Astrocyte of the hippocampus (primary cell): ENCODE measurements around the gene MPIG6B.
"Not testable (repeated sequence)": the region's sequence is repeated elsewhere in the genome, so short reads cannot be mapped to it uniquely, and the experiment has no call there.

ENCODE experiments used
- DNase-seq: peaks from one replicate; pipeline ENCODE4 v3.0.0; 2011; ENCODE audit warnings: low read depth, low spot score

MPIG6B gene

DNA sequence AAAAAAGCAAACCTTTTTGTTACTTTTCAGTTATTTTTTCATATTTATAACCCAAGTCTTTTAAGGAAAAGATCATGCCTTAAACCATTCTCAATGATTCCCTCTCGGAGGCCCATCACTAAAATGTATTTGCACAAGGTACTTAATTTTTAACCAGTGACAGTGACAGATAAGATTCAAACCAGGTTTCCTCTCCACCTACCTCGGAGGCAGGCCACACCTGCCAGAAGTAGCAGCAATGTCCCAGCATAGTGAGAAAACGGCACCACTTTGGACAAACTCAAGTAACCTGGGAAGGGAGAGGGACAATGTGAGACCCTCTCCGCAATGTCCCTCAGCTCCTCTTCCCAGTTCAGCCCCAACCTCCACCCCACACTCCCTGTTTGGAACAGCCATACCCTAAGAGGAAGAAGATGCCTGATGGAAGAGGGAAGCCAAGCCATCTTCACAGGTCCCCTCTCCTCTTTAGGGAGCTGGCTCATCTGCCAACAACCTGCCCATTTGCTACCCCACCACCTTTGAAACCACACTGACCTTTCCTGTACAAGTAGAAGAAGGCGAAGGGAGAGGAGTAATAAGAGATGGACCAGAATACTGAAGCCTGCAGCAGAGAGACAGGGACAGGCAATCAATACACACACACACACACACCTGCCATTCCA lies 22.3 kb upstream of the MPIG6B start:
- no peak for DNase-seq

- peak; percentile 41 for DNase-seq
These were observed 21.3 kb upstream of the MPIG6B start for GRCh38 chr6:31701666-31702404.

GRCh38 chr6:31702405-31702818 lies 20.8 kb upstream of the MPIG6B start:
- no peak for DNase-seq

DNA sequence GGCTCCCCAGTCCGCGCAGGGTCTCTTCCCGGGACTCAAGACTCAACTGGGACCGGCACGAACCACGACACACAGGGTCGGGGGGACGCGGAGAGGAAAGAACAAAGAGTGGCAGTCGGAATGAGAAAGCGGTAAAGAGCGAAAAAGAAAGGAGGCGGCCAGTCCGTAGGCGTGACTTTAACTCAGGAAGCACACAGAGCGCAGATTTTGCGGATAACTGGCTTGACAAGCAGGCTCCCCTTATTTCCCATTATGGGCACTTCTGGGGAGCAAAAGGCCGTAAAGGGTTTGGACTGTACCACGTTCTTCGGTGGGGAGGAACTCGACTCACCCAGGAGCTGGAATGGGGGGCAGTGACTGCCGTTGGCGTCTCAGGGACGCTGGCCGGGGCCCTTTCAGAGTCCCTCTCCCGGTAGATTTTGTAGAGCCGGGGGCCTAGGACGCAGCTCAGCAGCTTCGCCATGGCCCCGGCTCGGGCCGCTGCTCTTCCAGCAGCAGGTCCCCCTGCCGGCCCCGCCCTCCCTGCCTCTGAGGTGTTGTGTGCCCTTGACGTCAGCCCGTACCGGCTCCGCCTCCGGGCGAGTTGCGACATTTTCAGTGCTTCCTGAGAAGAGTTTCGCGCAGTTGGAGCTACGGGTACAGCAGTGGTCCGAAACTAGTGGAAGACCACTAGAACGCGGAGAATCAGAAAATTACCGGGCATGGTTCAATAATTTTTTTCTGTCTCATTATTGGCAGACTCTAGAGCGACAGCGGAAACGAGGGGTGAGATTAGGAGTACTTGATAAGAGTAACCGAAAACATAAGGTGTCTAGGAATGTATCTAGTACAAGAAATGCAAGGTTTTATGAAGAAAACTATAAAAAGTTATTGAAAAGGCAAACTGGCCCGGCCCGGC lies 20.1 kb upstream of the MPIG6B start, which contains the start of gene ABHD16A:
ABHD16A (minus strand) TSS at position 506 of the 898 bp plus-strand sequence; CDS start at position 463, 43 bp downstream.
- peak; percentile 99 for DNase-seq

DNA sequence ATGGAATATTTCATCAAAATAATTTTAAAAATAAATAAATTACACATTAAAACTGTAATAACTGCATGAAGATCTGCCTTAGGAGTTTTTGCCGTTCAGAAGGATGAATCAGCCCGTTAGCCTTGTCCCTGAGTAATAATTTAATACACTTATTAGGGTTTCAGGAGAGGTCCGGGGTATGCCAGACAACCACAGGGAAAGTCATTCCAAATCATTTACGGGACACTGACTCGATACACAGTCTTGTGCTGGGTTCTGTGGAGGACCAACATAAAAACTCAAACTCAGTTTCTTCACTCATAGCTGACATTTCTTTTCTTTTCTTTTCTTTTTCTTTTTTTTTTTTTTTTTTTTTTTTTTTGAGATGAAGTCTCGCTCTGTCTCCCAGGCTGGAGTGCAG lies 17.2 kb upstream of the MPIG6B start:
- no peak for DNase-seq

DNA sequence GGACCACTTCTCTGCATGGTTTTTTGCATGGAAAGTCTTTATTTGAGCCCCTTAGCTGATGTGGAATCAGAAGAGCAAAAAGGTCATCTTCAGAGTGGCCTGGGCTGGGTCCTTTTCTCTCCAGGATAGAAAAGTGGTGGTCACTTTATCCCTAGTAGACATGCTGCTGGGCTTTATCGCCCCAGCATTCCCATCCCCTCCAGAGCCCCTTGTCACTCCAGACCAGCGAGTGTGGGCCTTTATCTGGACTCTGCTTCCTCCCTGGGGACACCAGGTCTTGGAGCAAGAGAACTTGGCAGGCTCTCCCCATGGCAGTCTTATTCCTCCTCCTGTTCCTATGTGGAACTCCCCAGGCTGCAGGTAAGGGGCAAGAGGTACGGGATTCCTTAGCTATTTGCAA lies 16.6 kb upstream of the MPIG6B start, which contains the start of gene LY6G6F:
LY6G6F (plus strand) TSS at position 268 of the 400 bp plus-strand sequence; CDS start at position 309, 41 bp downstream.
- no peak for DNase-seq

DNA sequence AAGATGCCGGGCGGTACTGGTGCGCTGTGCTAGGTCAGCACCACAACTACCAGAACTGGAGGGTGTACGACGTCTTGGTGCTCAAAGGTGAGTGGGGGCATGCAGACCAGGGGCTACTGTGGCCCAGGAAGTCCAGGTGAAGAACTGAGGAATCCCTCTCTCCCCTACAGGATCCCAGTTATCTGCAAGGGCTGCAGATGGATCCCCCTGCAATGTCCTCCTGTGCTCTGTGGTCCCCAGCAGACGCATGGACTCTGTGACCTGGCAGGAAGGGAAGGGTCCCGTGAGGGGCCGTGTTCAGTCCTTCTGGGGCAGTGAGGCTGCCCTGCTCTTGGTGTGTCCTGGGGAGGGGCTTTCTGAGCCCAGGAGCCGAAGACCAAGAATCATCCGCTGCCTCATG lies 15.5 kb upstream of the MPIG6B start:
- DNase-seq = no peak

- DNase-seq = no peak
These were observed 14.9 kb upstream of the MPIG6B start for GRCh38 chr6:31708224-31708623.

DNA sequence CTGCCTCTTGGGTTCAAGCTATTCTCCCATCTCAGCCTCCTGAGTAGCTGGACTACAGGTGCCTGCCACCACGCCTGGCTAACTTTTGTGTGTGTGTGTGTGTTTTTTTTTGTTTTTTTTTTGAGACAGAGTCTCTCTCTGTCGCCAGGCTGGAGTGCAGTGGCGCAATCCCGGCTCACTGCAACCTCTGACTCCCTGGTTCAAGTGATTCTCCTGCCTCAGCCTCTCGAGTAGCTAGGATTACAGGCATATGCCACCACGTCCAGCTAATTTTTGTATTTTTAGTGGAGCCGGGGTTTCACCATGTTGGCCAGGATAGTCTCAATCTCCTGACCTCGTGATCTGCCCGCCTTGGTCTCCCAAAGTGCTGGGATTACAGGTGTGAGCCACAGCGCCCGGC lies 14.0 kb upstream of the MPIG6B start:
- DNase-seq = not testable (repeated sequence)

DNA sequence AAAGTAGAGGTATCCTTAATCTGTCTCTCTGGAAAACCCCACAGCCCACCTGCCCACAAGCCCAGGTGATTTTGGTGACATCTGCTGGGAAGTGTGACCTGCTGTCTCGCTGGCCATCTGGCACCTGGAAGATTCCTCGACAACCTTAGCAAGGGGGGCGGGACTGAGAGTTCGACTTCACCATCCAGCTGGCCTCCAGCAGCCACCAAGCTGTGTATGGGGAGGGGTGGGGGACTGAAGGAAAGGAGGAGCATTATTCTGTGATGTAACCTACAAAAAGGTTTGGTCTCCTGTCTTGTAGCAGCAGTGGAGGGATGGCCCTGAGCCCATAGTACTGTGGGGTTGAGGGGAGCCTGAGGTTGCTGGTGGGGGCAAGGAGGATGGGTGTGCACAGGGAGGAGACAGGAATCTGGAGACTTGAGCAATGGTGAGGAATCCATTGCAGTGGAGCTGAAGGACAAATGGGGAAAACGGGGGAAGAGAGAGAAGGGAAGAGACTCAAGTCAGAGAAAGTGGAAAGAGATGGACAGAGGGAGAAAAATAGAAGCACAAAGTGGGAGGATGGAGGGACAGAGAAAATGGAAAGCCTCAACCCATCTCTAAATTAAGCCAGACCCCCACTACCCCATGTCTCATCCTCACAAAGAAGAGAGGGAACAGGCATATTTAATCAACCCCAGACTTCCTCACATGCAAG lies 12.5 kb upstream of the MPIG6B start:
- no peak for DNase-seq

GRCh38 chr6:31711233-31711632 lies 11.9 kb upstream of the MPIG6B start:
- DNase-seq = no peak

- DNase-seq = no peak
These were observed 10.9 kb upstream of the MPIG6B start for GRCh38 chr6:31712296-31712695.

DNA sequence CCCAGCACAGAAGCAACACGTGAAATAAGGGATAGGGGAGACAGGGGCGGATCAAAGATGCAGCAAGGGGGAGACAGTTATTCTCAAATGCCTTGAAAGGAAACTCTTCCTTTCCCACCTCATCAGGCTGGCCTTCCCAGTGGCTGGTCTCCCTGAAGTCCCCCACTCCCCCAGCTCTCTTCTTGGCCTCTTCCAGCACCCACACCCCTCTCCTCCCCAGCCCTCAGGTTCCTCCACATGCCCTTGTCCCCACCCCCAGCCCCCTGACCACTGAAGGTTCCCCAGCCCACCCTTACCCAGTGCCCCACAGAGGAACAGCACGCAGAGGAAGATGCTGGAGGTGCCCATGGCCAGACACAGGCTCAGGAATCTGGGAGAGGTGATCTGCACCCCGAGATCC lies 9.7 kb upstream of the MPIG6B start:
- no peak for DNase-seq

DNA sequence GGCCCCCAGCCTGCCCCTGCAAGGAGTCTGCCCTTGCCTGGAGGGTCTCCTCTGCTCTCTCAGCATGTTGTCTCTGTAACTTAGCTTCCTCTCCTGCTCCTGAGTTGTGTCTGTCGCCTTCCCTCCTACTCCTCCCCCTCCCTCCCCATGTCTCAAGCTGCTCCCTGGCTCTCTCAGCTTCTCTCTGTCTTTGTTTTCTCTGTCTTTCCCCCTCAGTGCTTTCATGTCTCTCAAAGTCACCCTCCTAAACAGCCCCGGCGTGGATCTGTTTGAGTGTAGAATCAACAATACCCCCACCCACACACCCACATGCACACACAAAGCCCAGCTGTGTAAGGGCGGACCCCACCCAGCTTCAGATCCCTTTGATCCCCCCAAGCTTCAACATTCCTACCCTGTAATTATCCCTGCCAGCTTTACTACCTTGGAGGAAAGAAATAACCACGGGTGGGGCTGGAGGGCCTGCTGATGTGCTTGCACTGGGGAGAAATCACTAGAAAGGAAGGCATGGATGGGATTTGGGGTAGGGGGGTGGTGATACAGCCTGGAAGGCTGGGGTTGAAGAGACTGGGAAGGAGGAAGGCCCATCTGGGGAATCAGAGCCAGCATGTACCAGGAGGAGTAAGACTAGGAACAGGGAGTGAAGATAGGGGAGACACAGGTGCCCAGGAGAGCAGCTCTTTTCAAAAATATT lies 9.0 kb upstream of the MPIG6B start:
- no peak for DNase-seq

GRCh38 chr6:31715022-31715958 lies 7.9 kb upstream of the MPIG6B start, which contains the start of gene LY6G6D:
Gene LY6G6D (plus strand): TSS chr6:31715348. CDS start chr6:31715356, 8 bp downstream.
- no peak for DNase-seq

- no peak for DNase-seq
These were observed 5.5 kb upstream of the MPIG6B start for GRCh38 chr6:31717499-31718222.

- DNase-seq = no peak
These were observed 4.9 kb upstream of the MPIG6B start for GRCh38 chr6:31718265-31718664.

DNA sequence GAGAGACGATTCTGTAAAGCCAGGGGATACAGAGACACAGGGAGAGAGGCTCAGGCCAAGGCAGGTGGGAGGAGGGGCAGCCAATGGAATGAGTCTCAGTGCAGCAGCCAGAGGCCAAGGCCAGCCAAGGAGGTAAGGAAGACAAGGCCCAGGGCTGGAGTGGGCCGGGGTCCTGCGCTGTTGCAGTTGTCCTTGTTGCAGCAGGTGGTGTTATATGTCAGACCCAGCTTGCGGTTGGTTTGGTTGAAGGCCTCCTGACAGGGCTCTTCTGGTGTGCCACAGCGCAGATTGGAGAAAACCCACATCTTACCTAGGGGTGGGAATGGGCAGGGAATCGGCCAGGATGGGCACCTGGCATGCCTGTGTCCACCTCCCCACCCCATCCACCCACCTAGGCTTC lies 4.2 kb upstream of the MPIG6B start:
- DNase-seq = no peak

DNA sequence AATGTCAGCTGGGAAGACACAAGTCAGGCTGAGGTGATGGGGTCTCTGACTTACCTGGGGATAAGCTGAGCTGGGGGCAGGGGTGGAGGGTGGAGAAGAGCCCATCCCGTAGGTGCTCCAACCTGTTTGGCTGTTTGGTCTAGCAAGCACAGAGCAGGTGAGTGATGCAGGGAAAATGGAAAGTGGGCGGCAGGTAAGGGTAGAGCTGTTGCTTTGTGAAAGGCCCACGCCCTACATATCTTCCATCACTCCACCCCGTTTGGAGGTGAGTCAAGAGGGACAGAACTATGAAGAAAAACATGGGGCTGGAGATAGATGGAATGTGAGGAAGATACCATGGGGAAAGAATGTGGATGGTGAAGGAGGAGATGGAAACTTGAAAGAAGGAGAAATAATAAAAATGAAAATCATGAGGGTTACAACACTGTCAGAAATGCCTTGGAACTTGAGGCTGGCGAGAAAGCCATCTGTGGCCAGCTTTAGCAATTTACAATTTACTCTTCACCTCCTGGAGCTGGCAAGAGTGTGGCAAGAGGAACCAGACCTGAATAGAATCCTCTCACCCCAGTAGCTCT lies 2.9 kb upstream of the MPIG6B start:
- no peak for DNase-seq
